Muscle layer of duodenum (tissue), 2 donors: ENCODE measurements around the gene NLRP9.
"Not testable (repeated sequence)": the region's sequence is repeated elsewhere in the genome, so short reads cannot be mapped to it uniquely, and the experiment has no call there.

Source experiments
- H3K27ac ChIP-seq: one replicate; pipeline ENCODE4 v1.7.0; 2013; ENCODE audit warnings: mild to moderate bottlenecking, low read length
- H3K27me3 ChIP-seq: one replicate; pipeline ENCODE4 v1.7.0; 2013; ENCODE audit warnings: low read depth, mild to moderate bottlenecking, control low read depth, low read length
- H3K36me3 ChIP-seq, 2 donors: one replicate each; pipeline ENCODE4 v1.7.0; 2013; ENCODE audit warnings: low read length in 2 of 2, control low read depth in 1 of 2, mild to moderate bottlenecking in 1 of 2; ENCODE audit not compliant: insufficient read depth in 2 of 2, control insufficient read depth in 1 of 2
- H3K4me1 ChIP-seq, 2 donors: one replicate each; pipeline ENCODE4 v1.7.0; 2013; ENCODE audit warnings: low read length in 2 of 2, mild to moderate bottlenecking in 2 of 2, control low read depth in 1 of 2, moderate library complexity in 1 of 2; ENCODE audit not compliant: insufficient read depth in 2 of 2, control insufficient read depth in 1 of 2
- H3K4me3 ChIP-seq, 2 donors: one replicate each; pipeline ENCODE4 v1.7.0; 2013; ENCODE audit warnings: low read length in 2 of 2, low read depth in 1 of 2, mild to moderate bottlenecking in 1 of 2
- H3K9me3 ChIP-seq, 2 donors: one replicate each; pipeline ENCODE4 v1.7.0; 2013; ENCODE audit warnings: low read length in 2 of 2, control low read depth in 1 of 2, mild to moderate bottlenecking in 1 of 2; ENCODE audit not compliant: control insufficient read depth in 1 of 2
- donor health status: healthy.

Gene NLRP9

DNA sequence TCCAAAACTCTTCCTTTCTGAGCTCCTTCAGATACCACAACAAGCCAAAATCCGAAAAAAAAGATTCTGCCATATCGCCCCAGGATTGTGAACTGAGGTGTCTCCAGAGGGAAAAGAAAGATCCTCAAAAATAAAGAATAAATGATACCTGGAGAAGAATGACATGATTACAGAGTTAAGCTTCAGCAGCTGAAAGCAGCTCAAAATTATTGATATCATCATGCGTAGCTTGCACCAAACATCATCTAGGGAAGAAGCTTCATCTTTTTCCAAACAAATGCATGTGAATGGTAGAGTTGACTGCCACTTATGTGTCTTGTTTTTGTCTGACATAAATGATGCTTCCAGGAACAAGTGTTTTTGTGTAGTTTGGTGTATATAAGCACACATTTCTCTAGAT, at the start of gene NLRP9:
Gene NLRP9, minus strand, starts transcription at position 101 of the 400 bp plus-strand sequence. Its CDS starts 28 bp downstream, at position 73.
- Histone ChIP-seq H3K36me3 (no peaks in the 10 kb centered on the region), H3K27ac (no peak within 1 kb of the TSS), H3K9me3 (no peaks in the 10 kb centered on the region), H3K27me3 (no peaks in the 10 kb centered on the region), H3K4me3 (no peak within 1 kb of the TSS), H3K4me1 (no peaks in the 10 kb centered on the region)

DNA sequence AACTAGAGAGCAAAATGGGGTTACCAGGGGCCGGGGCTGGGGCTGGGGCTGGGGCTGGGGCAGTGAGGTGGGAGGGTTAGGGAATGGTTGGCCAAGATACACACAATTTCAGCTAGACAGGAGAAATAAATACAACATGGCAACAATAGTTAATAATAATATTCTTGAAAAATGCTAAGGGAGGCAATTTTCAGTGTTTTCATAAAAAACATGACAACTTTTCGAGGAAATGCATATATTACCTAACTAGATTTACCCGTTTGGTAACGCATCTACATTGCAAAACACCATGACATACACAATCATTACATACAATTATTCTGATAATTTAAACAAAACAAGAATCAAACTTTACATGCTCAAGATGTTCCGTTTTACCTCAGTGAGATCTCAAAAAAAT, 42.9 kb upstream of the NLRP9 start:
- no peaks in the 10 kb centered on the region for H3K4me1 ChIP-seq
- no peaks in the 10 kb centered on the region for H3K9me3 ChIP-seq
- no peaks in the 10 kb centered on the region for H3K27me3 ChIP-seq
- no peak overlapping the region for H3K4me3 ChIP-seq
- no peaks in the 10 kb centered on the region for H3K36me3 ChIP-seq
- H3K27ac ChIP-seq: no peak overlapping the region

DNA sequence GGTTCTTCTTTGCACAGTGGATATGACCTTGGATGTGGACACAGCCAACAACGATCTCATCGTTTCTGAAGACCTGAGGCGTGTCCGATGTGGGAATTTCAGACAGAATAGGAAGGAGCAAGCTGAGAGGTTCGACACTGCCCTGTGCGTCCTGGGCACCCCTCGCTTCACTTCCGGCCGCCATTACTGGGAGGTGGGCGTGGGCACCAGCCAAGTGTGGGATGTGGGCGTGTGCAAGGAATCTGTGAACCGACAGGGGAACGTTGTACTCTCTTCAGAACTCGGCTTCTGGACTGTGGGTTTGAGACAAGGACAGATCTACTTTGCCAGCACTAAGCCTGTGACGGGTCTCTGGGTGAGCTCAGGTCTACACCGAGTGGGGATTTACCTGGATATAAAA, 40.1 kb upstream of the NLRP9 start:
- Histone ChIP-seq H3K4me3 (no peak overlapping the region), H3K4me1 (no peaks in the 10 kb centered on the region), H3K27me3 (no peaks in the 10 kb centered on the region), H3K27ac (no peak overlapping the region), H3K36me3 (no peaks in the 10 kb centered on the region), H3K9me3 (no peaks in the 10 kb centered on the region)

DNA sequence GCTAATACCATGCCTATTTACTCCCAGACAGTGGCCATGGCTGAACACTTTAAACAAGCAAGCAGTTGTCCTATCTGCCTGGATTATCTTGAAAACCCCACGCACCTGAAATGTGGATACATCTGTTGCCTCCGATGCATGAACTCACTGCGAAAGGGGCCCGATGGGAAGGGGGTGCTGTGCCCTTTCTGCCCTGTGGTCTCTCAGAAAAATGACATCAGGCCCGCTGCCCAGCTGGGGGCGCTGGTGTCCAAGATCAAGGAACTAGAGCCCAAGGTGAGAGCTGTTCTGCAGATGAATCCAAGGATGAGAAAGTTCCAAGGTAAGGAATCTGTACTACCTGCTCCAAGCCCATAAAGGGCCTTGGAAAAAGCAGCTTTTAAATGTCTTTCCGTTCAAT, 39.3 kb upstream of the NLRP9 start:
- H3K27me3 ChIP-seq: no peaks in the 10 kb centered on the region
- H3K36me3 ChIP-seq: no peaks in the 10 kb centered on the region
- no peak overlapping the region for H3K27ac ChIP-seq
- H3K9me3 ChIP-seq: no peaks in the 10 kb centered on the region
- no peak overlapping the region for H3K4me3 ChIP-seq
- no peaks in the 10 kb centered on the region for H3K4me1 ChIP-seq

DNA sequence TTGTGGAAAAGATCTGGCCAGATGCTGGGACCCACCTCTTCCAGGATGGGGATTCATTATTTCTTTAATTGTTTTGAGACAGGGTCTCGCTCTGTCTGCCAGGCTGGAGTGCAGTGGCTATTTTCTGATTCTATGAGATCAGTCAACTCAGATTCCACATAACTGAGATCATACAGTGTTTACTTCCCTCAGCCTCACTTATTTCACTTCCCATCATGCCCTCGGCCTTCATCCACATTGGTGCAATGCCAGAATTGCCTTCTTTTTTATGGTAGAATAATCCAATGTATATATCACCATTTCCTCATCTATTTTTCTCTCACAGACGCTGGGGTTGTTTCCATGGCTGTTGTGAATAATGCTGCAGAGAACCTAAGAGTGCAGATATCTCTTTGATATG, 31.4 kb upstream of the NLRP9 start:
- H3K9me3 ChIP-seq, H3K27ac ChIP-seq, H3K27me3 ChIP-seq, H3K4me1 ChIP-seq, H3K4me3 ChIP-seq, H3K36me3 ChIP-seq: not testable (repeated sequence)

DNA sequence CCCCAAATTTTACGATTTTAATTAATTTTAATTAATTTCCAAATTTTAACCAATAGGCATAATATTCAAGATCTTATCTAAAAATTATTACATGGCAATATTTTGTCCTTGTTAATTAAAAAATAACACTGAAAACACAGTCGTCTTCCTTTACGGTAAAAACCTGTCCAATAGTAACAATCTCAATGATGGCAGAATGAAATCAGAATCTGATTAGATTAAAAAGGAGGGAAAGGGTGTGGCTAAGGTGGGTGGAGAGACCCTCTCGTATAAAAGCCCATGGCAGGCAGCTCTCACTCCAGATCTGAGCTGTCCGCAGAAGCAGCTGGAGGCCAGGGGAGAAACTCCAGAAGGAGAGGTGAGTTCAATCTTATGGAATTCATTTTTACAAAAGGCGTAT, 30.6 kb upstream of the NLRP9 start, which contains the start of gene RFPL4AL1:
Gene RFPL4AL1, plus strand, starts transcription at position 301 of the 400 bp plus-strand sequence. CDS start 2,687 bp downstream, outside the sequence.
- not testable (repeated sequence) for H3K4me3 ChIP-seq, H3K4me1 ChIP-seq, H3K9me3 ChIP-seq, H3K36me3 ChIP-seq, H3K27me3 ChIP-seq, H3K27ac ChIP-seq

DNA sequence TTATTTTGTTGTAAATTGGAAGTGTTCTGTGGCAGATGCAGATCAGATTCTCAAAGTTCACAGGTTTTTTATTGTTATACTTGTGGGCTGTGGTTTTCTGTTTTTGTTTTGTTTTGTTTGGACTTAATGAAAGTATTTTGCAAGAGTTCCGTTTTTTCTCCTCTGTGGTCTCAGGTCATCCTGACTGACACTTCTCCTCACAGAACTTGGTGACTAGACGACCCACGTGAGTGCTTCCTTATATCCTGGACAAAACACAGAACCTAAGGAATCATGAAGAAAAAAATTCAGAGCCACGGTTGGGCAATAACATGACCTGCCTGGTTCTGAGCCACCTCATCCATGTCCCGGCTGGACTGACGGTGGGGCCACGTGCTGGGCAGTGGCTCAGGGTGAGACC, 28.3 kb upstream of the NLRP9 start:
- Histone ChIP-seq H3K36me3 (no peaks in the 10 kb centered on the region), H3K27ac (no peak overlapping the region), H3K4me1 (no peaks in the 10 kb centered on the region), H3K27me3 (no peaks in the 10 kb centered on the region), H3K4me3 (no peak overlapping the region), H3K9me3 (no peaks in the 10 kb centered on the region)

DNA sequence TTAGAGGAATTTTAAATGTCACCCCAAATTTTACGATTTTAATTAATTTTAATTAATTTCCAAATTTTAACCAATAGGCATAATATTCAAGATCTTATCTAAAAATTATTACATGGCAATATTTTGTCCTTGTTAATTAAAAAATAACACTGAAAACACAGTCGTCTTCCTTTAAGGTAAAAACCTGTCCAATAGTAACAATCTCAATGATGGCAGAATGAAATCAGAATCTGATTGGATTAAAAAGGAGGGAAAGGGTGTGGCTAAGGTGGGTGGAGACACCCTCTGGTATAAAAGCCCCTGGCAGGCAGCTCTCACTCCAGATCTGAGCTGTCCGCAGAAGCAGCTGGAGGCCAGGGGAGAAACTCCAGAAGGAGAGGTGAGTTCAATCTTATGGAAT, 20.6 kb upstream of the NLRP9 start, which contains the start of gene RFPL4A:
Gene RFPL4A, plus strand, starts transcription at position 301 of the 400 bp plus-strand sequence. CDS start 2,704 bp downstream, outside the sequence.
- not testable (repeated sequence) for H3K36me3 ChIP-seq, H3K4me3 ChIP-seq, H3K27ac ChIP-seq, H3K9me3 ChIP-seq, H3K4me1 ChIP-seq, H3K27me3 ChIP-seq

DNA sequence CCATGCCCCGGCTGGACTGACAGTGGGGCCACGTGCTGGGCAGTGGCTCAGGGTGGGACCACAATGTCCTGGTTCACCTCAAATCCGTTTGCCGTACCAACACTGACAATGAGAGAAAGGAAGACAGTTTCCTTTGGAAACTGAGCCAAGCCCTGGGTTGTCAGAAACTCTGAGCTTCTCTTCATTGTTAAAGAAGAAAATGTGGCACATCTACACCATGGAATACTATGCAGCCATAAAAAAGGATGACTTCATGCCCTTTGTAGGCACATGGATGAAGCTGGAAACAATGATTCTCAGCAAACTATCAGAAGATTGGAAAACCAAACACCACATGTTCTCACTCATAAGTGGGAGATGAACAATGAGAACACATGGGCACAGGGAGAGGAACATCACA, 18.6 kb upstream of the NLRP9 start:
- H3K27ac ChIP-seq, H3K4me1 ChIP-seq, H3K9me3 ChIP-seq, H3K4me3 ChIP-seq, H3K36me3 ChIP-seq, H3K27me3 ChIP-seq: not testable (repeated sequence)

DNA sequence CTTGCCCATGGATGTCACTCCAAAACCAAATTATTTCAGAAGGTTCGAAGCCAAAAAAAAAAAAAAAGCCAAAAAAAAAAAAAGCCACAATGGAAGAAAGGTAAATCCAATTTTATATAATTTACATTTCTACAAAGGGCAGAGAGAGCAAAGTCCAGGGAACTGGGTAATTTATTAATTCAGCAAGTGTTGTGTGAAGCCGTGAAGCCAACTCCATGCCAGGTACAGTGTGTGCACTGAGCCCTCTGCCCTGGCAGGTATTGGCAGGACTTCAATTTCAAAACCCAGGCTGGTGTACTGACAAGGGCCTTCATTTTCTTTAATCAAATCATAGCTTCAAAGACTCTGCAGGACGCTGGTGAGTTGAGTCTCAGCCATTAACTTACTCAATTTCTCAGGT, 15.2 kb upstream of the NLRP9 start:
- Histone ChIP-seq H3K36me3 (no peaks in the 10 kb centered on the region), H3K27me3 (no peaks in the 10 kb centered on the region), H3K4me1 (no peaks in the 10 kb centered on the region), H3K27ac (no peak overlapping the region), H3K4me3 (no peak overlapping the region), H3K9me3 (peaks cover 0 to 3% of the 10 kb centered on the region in 2 donors)

DNA sequence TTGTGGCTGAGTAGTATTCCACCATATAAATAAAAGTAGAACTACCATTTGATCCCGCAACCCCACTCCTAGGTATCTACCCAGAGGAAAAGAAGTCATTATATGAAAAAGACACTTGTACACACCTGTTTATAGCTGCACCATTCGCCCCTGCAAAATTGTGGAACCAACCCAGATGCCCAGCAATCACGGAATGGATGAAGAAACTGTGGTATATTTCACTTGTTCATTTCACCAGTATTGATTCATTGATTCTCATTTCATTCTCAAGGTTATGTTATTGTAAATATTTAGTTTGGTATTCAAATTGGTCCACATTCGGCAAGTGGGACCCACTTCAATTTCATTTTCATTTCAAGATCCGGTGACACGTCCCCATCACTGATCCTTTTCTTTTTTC, 12.5 kb upstream of the NLRP9 start:
- H3K9me3 ChIP-seq: peaks cover 0 to 2% of the 10 kb centered on the region in 2 donors
- H3K4me3 ChIP-seq: no peak overlapping the region
- H3K36me3 ChIP-seq: no peaks in the 10 kb centered on the region
- H3K27me3 ChIP-seq: no peaks in the 10 kb centered on the region
- H3K4me1 ChIP-seq: no peaks in the 10 kb centered on the region
- no peak overlapping the region for H3K27ac ChIP-seq

DNA sequence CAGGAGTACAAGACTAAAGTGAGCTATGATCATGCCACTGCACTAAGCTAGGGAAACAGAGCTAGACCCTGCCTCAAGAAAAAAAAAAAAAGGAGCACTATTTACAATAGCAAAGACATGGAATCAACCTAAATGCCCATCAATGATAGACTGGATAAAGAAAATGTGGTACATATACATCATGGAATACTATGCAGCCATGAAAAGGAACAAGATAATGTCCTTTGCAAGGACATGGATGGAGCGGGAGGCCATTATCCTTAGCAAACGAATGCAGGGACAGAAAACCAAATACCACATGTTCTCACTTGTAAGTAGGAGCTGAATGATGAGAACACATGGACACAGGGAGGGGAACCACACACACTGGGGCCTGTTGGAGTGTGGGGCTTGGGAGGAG, 7.8 kb downstream of the NLRP9 start:
- not testable (repeated sequence) for H3K4me3 ChIP-seq, H3K9me3 ChIP-seq, H3K36me3 ChIP-seq, H3K27ac ChIP-seq, H3K4me1 ChIP-seq, H3K27me3 ChIP-seq
